HepG2 (cell line): Measurements from ENCODE around the gene ZC3H4. TPM values are rescaled to one million over a fixed set of nuclear protein-coding genes. Genes with fewer than 3 reads are reported as not detected.

ENCODE experiments used
- ATAC-seq: fragments of 200-7000 bp; cut with Tn5 transposase; 3 replicates; pipeline ENCODE4 v1.9.1; 2020; ENCODE audit warnings: mild to moderate bottlenecking, moderate library complexity
- BruUV-seq: library from RNA; stranded (reverse); fragments of 400-500 nt; replicated peaks from 2 replicates; lab custom pipeline; 2021; lab: Mats Ljungman, UMichigan
- CTCF ChIA-PET: fragments of 300-600 bp; formaldehyde crosslinking; extraction: SDS; loops from one replicate; lab custom pipeline; 2021; ENCODE audit warnings: low total read pairs, inconsistent platforms, low intra/inter-chr PET ratio; lab: Yijun Ruan, JAX
- POLR2A ChIA-PET: fragments of 350-600 bp; sonication (Branson Sonifier 250); formaldehyde crosslinking; loops from one replicate; lab custom pipeline; 2020; ENCODE audit warnings: antibody characterized with exemption, inconsistent platforms; lab: Yijun Ruan, JAX
- DNase-seq: peaks from one replicate; pipeline ENCODE4 v3.0.0-alpha.2; 2015; ENCODE audit warnings: low spot score
- FAIRE-seq: peaks from 3 replicates; lab custom pipeline; 2011; peaks lifted over from hg19 to GRCh38; lab: Jason Lieb, UNC
- H2AFZ ChIP-seq: one replicate; pipeline ENCODE4 v1.6.1; 2011; ENCODE audit warnings: low read length, inconsistent platforms
- H3K27ac ChIP-seq: fragments of 300-600 bp; 3 replicates; pipeline ENCODE4 v1.8.0; 2011; ENCODE audit warnings: mixed run types, mild to moderate bottlenecking, mixed read lengths, low read length, inconsistent platforms; ENCODE audit not compliant: insufficient read depth; ENCODE audit errors: extremely low read length
- H3K27me3 ChIP-seq, 2 experiments: fragments of 200-600 bp in 1 of 2; 2 replicates in 1 of 2; 3 replicates in 1 of 2; pipeline versions ENCODE4 v1.6.0 to v1.8.0; 2011; ENCODE audit warnings: low read length in 2 of 2, mild to moderate bottlenecking in 2 of 2, moderate library complexity in 2 of 2, inconsistent platforms in 1 of 2; ENCODE audit not compliant: insufficient read depth in 2 of 2, control insufficient read depth in 1 of 2
- H3K36me3 ChIP-seq, 2 experiments: fragments of 200-600 bp in 1 of 2; replicated peaks in 1 of 2; 2 replicates in 1 of 2; 3 replicates in 1 of 2; pipeline versions ENCODE4 v1.5.1 to v1.8.0; 2011; ENCODE audit warnings: low read length in 2 of 2, inconsistent platforms in 1 of 2; ENCODE audit not compliant: insufficient read depth in 2 of 2, control insufficient read depth in 1 of 2
- H3K4me1 ChIP-seq: 2 replicates; pipeline ENCODE4 v1.5.1; 2012; ENCODE audit warnings: low read length, inconsistent platforms; ENCODE audit not compliant: insufficient read depth
- H3K4me2 ChIP-seq: 2 replicates; pipeline ENCODE4 v1.6.0; 2011; ENCODE audit warnings: low read depth, low read length, inconsistent platforms
- H3K4me3 ChIP-seq, 3 experiments: fragments of 200-600 bp in 1 of 3; sonication (generic), shearing (Covaris generic) in 1 of 3; replicated peaks in 1 of 3; 2 replicates each; pipeline ENCODE4 v1.5.1; 2011 to 2016; ENCODE audit warnings: low read length in 3 of 3, inconsistent platforms in 2 of 3, low read depth in 2 of 3, mild to moderate bottlenecking in 2 of 3, control low read depth in 1 of 3, mixed read lengths in 1 of 3; ENCODE audit not compliant: insufficient read depth in 1 of 3
- H3K79me2 ChIP-seq: one replicate; pipeline ENCODE4 v1.6.1; 2011; ENCODE audit warnings: low read length, inconsistent platforms; ENCODE audit not compliant: insufficient read depth
- H3K9ac ChIP-seq: 2 replicates; pipeline ENCODE4 v1.6.0; 2011; ENCODE audit warnings: mild to moderate bottlenecking, low read depth, low read length, inconsistent platforms; ENCODE audit not compliant: insufficient read depth
- H3K9me3 ChIP-seq: 2 replicates; pipeline ENCODE4 v1.5.1; 2012; ENCODE audit warnings: mild to moderate bottlenecking, low read length
- H4K20me1 ChIP-seq: 2 replicates; pipeline ENCODE4 v1.6.0; 2011; ENCODE audit warnings: inconsistent platforms, mild to moderate bottlenecking, low read length, moderate library complexity; ENCODE audit not compliant: insufficient read depth
- FIP1L1 ChIP-seq: fragments of 200-400 bp; formaldehyde crosslinking; IDR thresholded peaks from 2 replicates; pipeline ENCODE4 v1.6.1; 2018; ENCODE audit warnings: low read depth, mild to moderate bottlenecking, low read length, moderate library complexity, borderline replicate concordance; ENCODE audit not compliant: insufficient read depth
- ZBTB26 ChIP-seq: IDR thresholded peaks from 2 replicates; pipeline ENCODE4 v1.6.1; 2016; ENCODE audit warnings: missing compliant biosample characterization, missing genetic modification reagents, borderline replicate concordance
- ZNF143 ChIP-seq: sonication (generic); formaldehyde crosslinking; IDR thresholded peaks from 2 replicates; pipeline ENCODE4 v1.4.0; 2020; ENCODE audit warnings: missing genetic modification reagents
- ZNF572 ChIP-seq: sonication (generic); formaldehyde crosslinking; IDR thresholded peaks from 2 replicates; pipeline ENCODE4 v1.5.1; 2020; ENCODE audit warnings: mild to moderate bottlenecking, missing genetic modification reagents
- ZNF7 ChIP-seq: IDR thresholded peaks from 2 replicates; pipeline ENCODE4 v1.6.1; 2016; ENCODE audit warnings: missing biosample characterization, missing genetic modification reagents
- ZNF768 ChIP-seq: sonication (generic); formaldehyde crosslinking; IDR thresholded peaks from 2 replicates; pipeline ENCODE4 v1.4.0; 2020; ENCODE audit warnings: missing genetic modification reagents
- ZSCAN31 ChIP-seq: sonication (generic); formaldehyde crosslinking; IDR thresholded peaks from 2 replicates; pipeline ENCODE4 v1.5.0; 2020; ENCODE audit warnings: low read depth, mild to moderate bottlenecking, missing genetic modification reagents
- WGBS: methylation state at CpG from one replicate; pipeline ENCODE4 v1.1.6; 2017; ENCODE audit warnings: low lambda C conversion rate; 5-methylcytosine and 5-hydroxymethylcytosine counted together
- in situ Hi-C: cut with HindIII; loops from 2 replicates; pipeline ENCODE4 v1.10.0; 2017; ENCODE audit warnings: low pct_unique_long_range_greater_than_20kb; ENCODE audit not compliant: extremely low pct_ligation_motif_present
- intact Hi-C: fragments of 100-400 bp; cut with micrococcal nuclease; formaldehyde crosslinking; loops from one replicate; pipeline ENCODE4 v1.10.0; 2022; ENCODE audit not compliant: unreplicated experiment
- polyA plus RNA-seq, 8 experiments: library from polyadenylated mRNA; depleted of rRNA in 3 of 8; stranded (reverse) in 7 of 8; unstranded in 1 of 8; fragments of >200 nt; fragmentation: Illumina TruSeq in 4 of 8; extraction: Trizol in 4 of 8; gene quantifications; 2 replicates each; pipeline versions ENCODE4 v1.2.1 to v1.2.3, GENCODE V29; 2011 to 2016; ENCODE audit warnings: low read depth in 4 of 8, missing spikeins in 1 of 8, mixed read lengths in 1 of 8; ENCODE audit not compliant: insufficient read depth in 1 of 8
- total RNA-seq, 5 experiments: library from RNA; depleted of rRNA; stranded (reverse); fragments of >200 nt; fragmentation: Illumina TruSeq; extraction: Trizol; gene quantifications; 2 replicates each; pipeline ENCODE4 v1.2.3, GENCODE V29; 2016; ENCODE audit warnings: low read depth in 1 of 5

ZC3H4 gene
- total and polyA plus RNA-seq, 2 of the 13 experiments (the other 11 are each of a cell fraction or from before 2014, with no cell fraction given), result 1.8 to 10.7 TPM

- TF ChIP-seq ZNF143 (CRISPR knock-in tag) (no peak), ZBTB26 (CRISPR knock-in tag) (no peak)
These were observed 90.8 kb downstream of the ZC3H4 start (continued) for GRCh38 chr19:47022541-47023447.

GRCh38 chr19:47022140-47022536 lies 91.4 kb downstream of the ZC3H4 start:
- intact Hi-C loops (no loop called here), in situ Hi-C loops (loop anchor here (10.0 kb wide), 1 partner anchor 103 kb away; no protein-coding TSS in a partner anchor)
- Histone ChIP-seq H2AFZ (no peak overlapping the region), H3K4me1 (peaks cover 24% of the 10 kb centered on the region), H3K9me3 (no peaks in the 10 kb centered on the region), H3K27me3 (peaks cover 1 to 11% of the 10 kb centered on the region in 2 experiments; a peak in 1 of 5 replicates), H3K27ac (no peak overlapping the region), H3K4me3 (no peak overlapping the region), H3K79me2 (no peaks in the 10 kb centered on the region), H3K36me3 (no peaks in the 10 kb centered on the region), H4K20me1 (no peaks in the 10 kb centered on the region), H3K9ac (no peak overlapping the region), H3K4me2 (no peak overlapping the region)
- DNase-seq (no peak), ATAC-seq (no peak), FAIRE-seq (no peak)
- ChIA-PET CTCF (no interaction called here), POLR2A (no interaction called here)
- no TSS peak for BruUV-seq
- no peak for TF ChIP-seq ZNF572
- peak; percentile 53; the same call in 1 of the 2 replicates for TF ChIP-seq ZNF768 (CRISPR knock-in tag)
- TF ChIP-seq ZSCAN31 (CRISPR knock-in tag), result no peak
- TF ChIP-seq ZNF7 (CRISPR knock-in tag), result no peak
- no peak for TF ChIP-seq FIP1L1
- 90% methylated on average over 13 of the region's 14 CpGs for WGBS
